Measurements from ENCODE around the gene EFS. TPM values are rescaled to one million over a fixed set of nuclear protein-coding genes. Genes with fewer than 3 reads are reported as not detected.

EFS gene
- total RNA-seq, 4 donors from 2014 or later, result 7.0 to 12.9 (median 8.6) TPM

GRCh38 chr14:23307687-23308644 is 57.0 kb downstream of the EFS start:
- peak overlapping the region in 1 of 3 donors; percentile 69 for H3K4me3 ChIP-seq (replicated peaks in 1 of 3)
- peaks cover 3 to 8% of the 10 kb centered on the region in 2 donors for H3K36me3 ChIP-seq
- no peak for DNase-seq
- H3K4me1 ChIP-seq, result peaks cover 25 to 35% of the 10 kb centered on the region in 2 donors
- peak overlapping the region in 2 of 3 donors; percentile 70 to 88 for H3K27ac ChIP-seq
- H3K27me3 ChIP-seq, result no peaks in the 10 kb centered on the region
- 83 to 86% methylated on average over 12 to 22 of the region's 22 CpGs for WGBS, 2 donors
- intact Hi-C loops (cut with DNase I), result no loop called here
- TF ChIP-seq CTCF (IDR thresholded peaks at IDR 0.05), result no peak
- no peak for TF ChIP-seq POLR2A (IDR thresholded peaks at IDR 0.05)
- H3K9me3 ChIP-seq, result no peaks in the 10 kb centered on the region

- no peaks in the 10 kb centered on the region for H3K9me3 ChIP-seq
- peak overlapping the region in 2 of 3 donors; percentile 69 to 73 for H3K4me3 ChIP-seq (replicated peaks in 1 of 3)
- DNase-seq, result no peak
- no peaks in the 10 kb centered on the region for H3K27me3 ChIP-seq
- WGBS, 2 donors, result 9% methylated on average over 5 of the region's 5 CpGs
- intact Hi-C loops (cut with DNase I), result no loop called here
- TF ChIP-seq POLR2A (IDR thresholded peaks at IDR 0.05), result no peak
- TF ChIP-seq CTCF (IDR thresholded peaks at IDR 0.05), result no peak
- H3K36me3 ChIP-seq, result peaks cover 3 to 8% of the 10 kb centered on the region in 2 donors
- peaks cover 25 to 38% of the 10 kb centered on the region in 2 donors for H3K4me1 ChIP-seq
- peak overlapping the region; percentile 70 to 88 (median 87) for H3K27ac ChIP-seq
These were observed 57.8 kb downstream of the EFS start for GRCh38 chr14:23307146-23307530.

- WGBS, 2 donors, result 0 to 4% methylated on average over 22 to 24 of the region's 24 CpGs
- intact Hi-C loops (cut with DNase I), result no loop called here
- peak within 1 kb of the TSS; percentile 70 to 88 (median 87) for H3K27ac ChIP-seq
These were observed 58.4 kb downstream of the EFS start, which contains the start of gene BCL2L2 for GRCh38 chr14:23306412-23307145. Gene BCL2L2, plus strand, starts transcription at chr14:23306833. Its CDS starts 935 bp downstream, at chr14:23307768.

More at GRCh38 chr14:23306412-23307145, 58.4 kb downstream of the EFS start, which contains the start of gene BCL2L2:
- Histone ChIP-seq H3K4me3 (replicated peaks in 1 of 3) (peak within 1 kb of the TSS in 2 of 3 donors; percentile 69 to 73), H3K4me1 (peaks cover 25 to 38% of the 10 kb centered on the region in 2 donors), H3K27me3 (no peaks in the 10 kb centered on the region), H3K9me3 (no peaks in the 10 kb centered on the region), H3K36me3 (peaks cover 3 to 8% of the 10 kb centered on the region in 2 donors)
- TF ChIP-seq POLR2A (IDR thresholded peaks at IDR 0.05) (peak; percentile 41 to 82), CTCF (IDR thresholded peaks at IDR 0.05) (no peak)
- peak; percentile 96 to 97 for DNase-seq

MicroRNAs within 50 kb of the gene (microRNA counts, 767-probe panel; counts per million panel counts)
- microRNA hsa-miR-208a, result 0 to 650 counts per million in 2 donors

Small RNA genes within 50 kb of the gene (microRNA-seq; reads per million reads assigned to microRNA genes)
- not detected for gene MIR208A

Small RNA genes within 50 kb of the gene (small RNA-seq; reads per million reads assigned to genes)
- not detected for gene MIR208A

Other genes starting within 250 kb of the EFS start
- not detected for gene CEBPE, start 245.9 kb downstream of the EFS start, total RNA-seq
- gene SLC7A8, start 181.5 kb downstream of the EFS start, total RNA-seq, result 10 to 100 TPM; 44.2 to 79.4 (median 53.1) TPM
- under 1 TPM in 1 of 4 donors, not detected in 3; 0.40 TPM for gene RNF212B, start 127.2 kb downstream of the EFS start, total RNA-seq
- 10 to 100 TPM; 13.0 to 16.5 (median 15.0) TPM for gene HOMEZ, start 79.0 kb downstream of the EFS start, total RNA-seq
- 10 to 100 TPM; 12.6 to 14.5 (median 13.9) TPM for gene PPP1R3E, start 62.3 kb downstream of the EFS start, total RNA-seq
- 10 to 100 TPM; 37.3 to 52.8 (median 46.1) TPM for gene BCL2L2, start 58.3 kb downstream of the EFS start, total RNA-seq
- gene PABPN1, start 43.7 kb downstream of the EFS start, total RNA-seq, result 10 to 100 TPM; 37.9 to 74.6 (median 60.5) TPM
- 10 to 100 TPM; 27.5 to 94.2 (median 53.7) TPM for gene SLC22A17, start 12.3 kb downstream of the EFS start, total RNA-seq
- gene IL25, start 7.6 kb upstream of the EFS start, total RNA-seq, result not detected
- 1 to 10 TPM in 1 of 4 donors, not detected in 3; 1.5 TPM for gene CMTM5, start 11.9 kb upstream of the EFS start, total RNA-seq
- not detected for gene MYH6, start 43.1 kb upstream of the EFS start, total RNA-seq
- gene MYH7, start 70.5 kb upstream of the EFS start, total RNA-seq, result under 1 TPM in 1 of 4 donors, not detected in 3; 0.27 TPM
- gene NGDN, start 104.5 kb upstream of the EFS start, total RNA-seq, result 10 to 100 TPM; 31.3 to 51.1 (median 39.7) TPM
- gene ZFHX2, start 186.6 kb upstream of the EFS start, total RNA-seq, result 1 to 10 TPM in 3 of 4 donors, under 1 TPM in 1; 0.46 to 2.3 (median 1.4) TPM
- gene THTPA, start 191.1 kb upstream of the EFS start, total RNA-seq, result 10 to 100 TPM; 15.3 to 48.1 (median 28.3) TPM
- 100 to 1,000 TPM in 3 of 4 donors, 10 to 100 TPM in 1; 71.6 to 128 (median 114) TPM for gene AP1G2, start 202.6 kb upstream of the EFS start, total RNA-seq
- gene JPH4, start 213.6 kb upstream of the EFS start, total RNA-seq, result under 1 TPM in 3 of 4 donors, not detected in 1; 0.11 to 0.54 (median 0.27) TPM

All from thyroid gland (tissue), 4 donors.